Esophagus muscularis mucosa (tissue), 4 donors: Measurements from ENCODE around the gene ZNF215.

Source experiments
- EP300 ChIP-seq: sonication (generic); formaldehyde crosslinking; IDR thresholded peaks from one replicate; pipeline ENCODE4 v1.6.1; 2017; ENCODE audit warnings: antibody characterized with exemption
- POLR2A ChIP-seq: fragments of 450-650 bp; IDR thresholded peaks from one replicate; pipeline ENCODE4 v1.6.1; 2017; ENCODE audit warnings: antibody characterized with exemption, moderate library complexity, mild to moderate bottlenecking, low read depth
- POLR2AphosphoS5 ChIP-seq, 2 donors: sonication (generic); formaldehyde crosslinking; IDR thresholded peaks; one replicate each; pipeline ENCODE4 v1.6.1; 2017; ENCODE audit warnings: antibody characterized with exemption in 2 of 2
- TF ChIP-seq, protein P1 (sequence below), 3 experiments: fragments of 200-600 bp in 2 of 3; fragments of 450-650 bp in 1 of 3; sonication (generic) in 2 of 3; IDR thresholded peaks; one replicate each; pipeline ENCODE4 v1.5.1; 2017 to 2019; ENCODE audit warnings: antibody characterized with exemption in 3 of 3, mild to moderate bottlenecking in 2 of 3, moderate library complexity in 1 of 3

DNA sequence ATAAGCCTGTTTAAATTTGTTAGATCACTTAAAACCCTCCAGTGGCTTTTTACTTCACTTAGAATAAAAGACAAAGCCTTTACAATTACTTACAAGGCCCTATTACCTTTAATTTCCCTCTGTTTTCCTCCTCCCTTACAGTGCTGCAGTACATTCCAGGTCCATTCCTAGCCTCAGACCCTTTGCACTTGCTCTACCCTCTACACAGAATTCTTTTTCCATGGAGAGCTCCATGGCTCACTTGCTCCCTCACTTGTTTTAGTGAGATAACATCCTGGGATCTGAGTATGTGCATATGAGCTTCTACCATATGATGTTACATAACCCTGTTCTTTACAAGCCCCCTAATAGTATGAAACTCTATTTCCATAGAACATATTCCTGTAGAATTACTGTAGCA lies 69.5 kb downstream of the ZNF215 start:
- TF ChIP-seq EP300 (no peak), POLR2A (no peak), POLR2AphosphoS5 (IDR thresholded peaks at IDR 0.05) (no peak)
- TF ChIP-seq, protein P1, sequence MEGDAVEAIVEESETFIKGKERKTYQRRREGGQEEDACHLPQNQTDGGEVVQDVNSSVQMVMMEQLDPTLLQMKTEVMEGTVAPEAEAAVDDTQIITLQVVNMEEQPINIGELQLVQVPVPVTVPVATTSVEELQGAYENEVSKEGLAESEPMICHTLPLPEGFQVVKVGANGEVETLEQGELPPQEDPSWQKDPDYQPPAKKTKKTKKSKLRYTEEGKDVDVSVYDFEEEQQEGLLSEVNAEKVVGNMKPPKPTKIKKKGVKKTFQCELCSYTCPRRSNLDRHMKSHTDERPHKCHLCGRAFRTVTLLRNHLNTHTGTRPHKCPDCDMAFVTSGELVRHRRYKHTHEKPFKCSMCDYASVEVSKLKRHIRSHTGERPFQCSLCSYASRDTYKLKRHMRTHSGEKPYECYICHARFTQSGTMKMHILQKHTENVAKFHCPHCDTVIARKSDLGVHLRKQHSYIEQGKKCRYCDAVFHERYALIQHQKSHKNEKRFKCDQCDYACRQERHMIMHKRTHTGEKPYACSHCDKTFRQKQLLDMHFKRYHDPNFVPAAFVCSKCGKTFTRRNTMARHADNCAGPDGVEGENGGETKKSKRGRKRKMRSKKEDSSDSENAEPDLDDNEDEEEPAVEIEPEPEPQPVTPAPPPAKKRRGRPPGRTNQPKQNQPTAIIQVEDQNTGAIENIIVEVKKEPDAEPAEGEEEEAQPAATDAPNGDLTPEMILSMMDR (IDR thresholded peaks at IDR 0.05): no peak
